BLaER1 (cell line): ENCODE results near the gene MGAT5.

Experiments
- H3K27ac ChIP-seq: shearing (Covaris generic); formaldehyde crosslinking; 2 replicates; pipeline ENCODE4 v1.8.1; 2022
- H3K27me3 ChIP-seq: shearing (Covaris generic); formaldehyde crosslinking; 2 replicates; pipeline ENCODE4 v1.8.1; 2022
- H3K36me3 ChIP-seq: shearing (Covaris generic); formaldehyde crosslinking; 2 replicates; pipeline ENCODE4 v1.8.1; 2022
- H3K4me1 ChIP-seq: shearing (Covaris generic); formaldehyde crosslinking; 2 replicates; pipeline ENCODE4 v1.8.1; 2022
- H3K4me2 ChIP-seq: shearing (Covaris generic); formaldehyde crosslinking; 2 replicates; pipeline ENCODE4 v1.8.1; 2022
- H3K4me3 ChIP-seq: shearing (Covaris generic); formaldehyde crosslinking; 2 replicates; pipeline ENCODE4 v1.8.1; 2022
- H3K9ac ChIP-seq: shearing (Covaris generic); formaldehyde crosslinking; 2 replicates; pipeline ENCODE4 v1.8.1; 2022
- H3K9me3 ChIP-seq: shearing (Covaris generic); formaldehyde crosslinking; 2 replicates; pipeline ENCODE4 v1.8.1; 2022
- H4K20me1 ChIP-seq: shearing (Covaris generic); formaldehyde crosslinking; 2 replicates; pipeline ENCODE4 v1.8.1; 2022
- Cebpa-rat ChIP-seq: shearing (Covaris generic); IDR thresholded peaks from 2 replicates; pipeline ENCODE4 v1.8.1; 2022

Gene MGAT5

DNA sequence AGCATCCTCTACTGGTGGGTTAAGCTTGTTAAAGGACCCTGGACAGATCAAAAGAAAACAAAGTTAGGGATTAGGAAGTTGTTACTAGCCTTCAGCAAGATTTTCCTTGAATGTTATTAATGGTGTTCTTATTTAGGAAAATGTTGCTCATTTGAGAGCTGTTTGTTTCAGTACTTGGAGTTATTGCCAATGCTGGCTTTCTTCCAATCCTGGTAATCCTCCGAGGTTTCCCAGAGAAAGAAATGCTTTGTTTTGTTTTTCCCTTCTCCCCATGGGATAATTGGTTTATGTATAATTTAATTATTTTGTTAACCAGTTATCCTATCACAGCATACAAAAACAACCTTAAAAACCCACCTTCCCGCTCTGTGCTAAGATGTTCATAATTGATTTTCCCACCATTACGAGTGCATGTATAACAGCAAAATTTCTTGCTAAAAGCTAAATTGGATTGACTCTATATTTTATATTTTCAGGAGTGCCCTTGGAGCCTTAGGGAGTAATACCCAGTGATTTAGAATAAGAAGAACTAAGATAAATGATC lies 79.8 kb downstream of the MGAT5 start:
- Histone ChIP-seq H3K36me3 (peaks cover 79% of the 10 kb centered on the region), H3K4me1 (peaks cover 9% of the 10 kb centered on the region; the same call in 1 of the 2 replicates), H3K9ac (no peak overlapping the region), H3K27ac (no peak overlapping the region), H3K9me3 (peaks cover 31% of the 10 kb centered on the region), H3K4me3 (no peak overlapping the region), H4K20me1 (0 out of 2 replicates have a peak, but pooled peaks cover 5% of the 10 kb centered on the region), H3K4me2 (no peak overlapping the region), H3K27me3 (no peaks in the 10 kb centered on the region)
- no peak for TF ChIP-seq Cebpa-rat

DNA sequence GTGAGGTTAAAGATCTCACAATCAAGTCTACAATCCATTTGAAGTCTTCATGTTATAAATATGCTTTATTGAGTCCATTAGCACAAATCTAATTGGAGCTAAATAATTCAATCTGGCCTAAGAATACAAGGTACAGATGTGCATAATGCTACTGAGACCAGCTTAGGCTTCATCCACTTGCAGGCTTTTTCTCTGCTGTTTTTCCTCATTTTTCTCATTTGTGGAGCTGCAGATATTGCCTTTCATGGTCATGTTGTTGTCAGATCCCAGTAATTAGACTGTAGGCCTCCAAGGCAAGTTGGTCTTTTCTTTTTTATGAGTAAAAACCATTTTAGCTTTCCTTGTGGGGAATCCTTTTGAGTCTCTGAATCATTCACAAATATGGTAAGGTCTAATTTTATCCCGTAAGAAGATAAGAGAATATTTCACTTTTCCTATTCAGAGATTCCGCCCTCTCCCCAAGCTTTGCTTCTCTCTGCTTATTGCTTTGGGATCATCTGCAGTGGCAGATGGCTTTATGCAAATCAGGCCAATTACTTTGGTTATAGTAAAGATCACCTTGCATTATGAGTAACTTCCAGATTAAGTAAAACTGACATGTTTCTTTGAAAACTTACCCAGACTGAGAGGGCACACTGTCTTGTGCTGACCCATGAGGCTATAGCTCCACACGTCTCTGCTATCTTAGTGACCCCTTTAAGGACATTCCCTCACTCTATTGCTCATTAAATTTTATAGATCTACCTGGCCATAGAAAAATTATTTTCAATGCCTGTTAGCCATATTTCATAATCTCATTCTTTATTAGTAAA lies 80.9 kb downstream of the MGAT5 start:
- Histone ChIP-seq H3K27me3 (no peaks in the 10 kb centered on the region), H3K4me2 (no peak overlapping the region), H3K4me3 (no peak overlapping the region), H3K4me1 (peaks cover 9% of the 10 kb centered on the region; the same call in 1 of the 2 replicates), H3K9me3 (peaks cover 21% of the 10 kb centered on the region), H4K20me1 (0 out of 2 replicates have a peak, but pooled peaks cover 5% of the 10 kb centered on the region), H3K27ac (no peak overlapping the region), H3K36me3 (peaks cover 78% of the 10 kb centered on the region), H3K9ac (no peak overlapping the region)
- TF ChIP-seq Cebpa-rat, result no peak

DNA sequence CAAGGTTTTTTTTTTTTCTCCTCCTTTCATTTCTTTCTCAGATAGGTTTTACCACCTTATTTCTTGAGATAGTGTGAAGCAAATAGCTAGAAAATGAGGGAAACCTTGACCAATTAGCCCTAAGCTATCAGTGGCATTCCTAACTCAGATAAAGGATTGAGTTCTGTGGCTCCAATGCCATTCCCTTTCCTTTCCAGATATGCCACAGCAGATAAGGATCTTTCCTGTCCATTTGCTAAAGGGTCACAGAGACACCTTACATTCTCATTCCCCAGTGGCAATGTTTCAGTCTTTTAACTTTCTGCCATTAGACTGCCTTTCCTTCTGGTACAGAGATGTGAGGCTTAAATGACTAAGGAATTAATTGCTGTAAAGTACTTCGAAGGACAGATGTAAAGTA lies 81.7 kb downstream of the MGAT5 start:
- H3K4me3 ChIP-seq, result no peak overlapping the region
- no peak for TF ChIP-seq Cebpa-rat
- no peak overlapping the region for H3K4me2 ChIP-seq
- no peak overlapping the region for H3K9ac ChIP-seq
- no peaks in the 10 kb centered on the region for H3K27me3 ChIP-seq
- peaks cover 12% of the 10 kb centered on the region for H3K9me3 ChIP-seq
- no peak overlapping the region for H3K27ac ChIP-seq
- H4K20me1 ChIP-seq, result 0 out of 2 replicates have a peak, but pooled peaks cover 5% of the 10 kb centered on the region
- H3K36me3 ChIP-seq, result peaks cover 78% of the 10 kb centered on the region
- peaks cover 15% of the 10 kb centered on the region for H3K4me1 ChIP-seq

- peaks cover 78% of the 10 kb centered on the region for H3K36me3 ChIP-seq
- TF ChIP-seq Cebpa-rat, result no peak
- H3K4me2 ChIP-seq, result no peak overlapping the region
Observed at GRCh38 chr2:134336352-134336751, 82.5 kb downstream of the MGAT5 start.

DNA sequence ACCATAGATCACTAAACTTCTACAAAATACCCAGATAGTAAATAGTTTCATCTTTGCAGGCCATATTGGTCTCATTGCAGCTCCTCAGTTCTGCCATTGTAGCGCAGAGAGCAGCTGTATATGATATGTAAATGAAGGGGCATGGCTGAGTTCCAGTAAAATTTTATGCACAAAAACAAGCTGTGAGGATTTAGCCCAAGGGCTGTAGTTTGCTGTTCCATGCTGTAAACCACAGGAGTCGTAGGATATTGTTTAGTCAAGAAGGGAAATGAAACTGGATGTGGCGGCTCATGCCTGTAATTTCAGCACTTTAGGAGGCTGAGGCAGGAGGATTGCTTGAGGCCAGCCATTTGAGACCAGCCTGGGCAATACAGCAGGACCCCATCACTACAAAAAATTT lies 83.0 kb downstream of the MGAT5 start:
- Histone ChIP-seq H3K36me3 (peaks cover 79% of the 10 kb centered on the region), H3K9ac (no peak overlapping the region), H3K27ac (no peak overlapping the region), H3K9me3 (no peaks in the 10 kb centered on the region), H3K27me3 (no peaks in the 10 kb centered on the region), H4K20me1 (0 out of 2 replicates have a peak, but pooled peaks cover 5% of the 10 kb centered on the region), H3K4me1 (peaks cover 25% of the 10 kb centered on the region), H3K4me2 (no peak overlapping the region), H3K4me3 (no peak overlapping the region)
- TF ChIP-seq Cebpa-rat, result no peak

More at GRCh38 chr2:134336352-134336751, 82.5 kb downstream of the MGAT5 start:
- Histone ChIP-seq H3K4me3 (no peak overlapping the region), H3K9me3 (peaks cover 5% of the 10 kb centered on the region), H3K4me1 (peaks cover 22% of the 10 kb centered on the region), H3K27ac (no peak overlapping the region), H4K20me1 (0 out of 2 replicates have a peak, but pooled peaks cover 5% of the 10 kb centered on the region), H3K9ac (no peak overlapping the region), H3K27me3 (no peaks in the 10 kb centered on the region)

DNA sequence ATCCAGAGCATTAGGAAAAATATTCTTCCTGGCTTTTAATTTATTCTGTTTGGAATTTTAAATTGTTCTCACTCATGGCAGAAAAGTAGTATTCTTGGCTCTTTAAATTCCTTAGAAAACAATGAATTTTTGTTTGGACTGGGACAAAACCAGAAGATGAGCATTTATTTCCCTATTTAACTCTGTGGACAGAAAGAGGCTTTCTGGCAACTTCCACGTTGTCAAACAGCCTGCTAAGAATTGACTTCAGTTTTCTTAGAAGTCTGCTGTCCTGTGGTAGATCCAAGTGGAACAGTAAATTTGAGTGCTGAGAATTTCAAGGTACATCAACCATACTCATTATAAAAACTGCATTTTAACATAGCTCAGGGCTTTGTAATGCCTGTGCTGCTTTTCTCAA lies 83.8 kb downstream of the MGAT5 start:
- no peak overlapping the region for H3K4me2 ChIP-seq
- 0 out of 2 replicates have a peak, but pooled peaks cover 5% of the 10 kb centered on the region for H4K20me1 ChIP-seq
- no peaks in the 10 kb centered on the region for H3K27me3 ChIP-seq
- H3K9ac ChIP-seq, result no peak overlapping the region
- no peak for TF ChIP-seq Cebpa-rat
- H3K4me3 ChIP-seq, result no peak overlapping the region
- H3K27ac ChIP-seq, result no peak overlapping the region
- H3K4me1 ChIP-seq, result peaks cover 25% of the 10 kb centered on the region
- peaks cover 3% of the 10 kb centered on the region; the same call in 1 of the 2 replicates for H3K9me3 ChIP-seq
- peaks cover 86% of the 10 kb centered on the region for H3K36me3 ChIP-seq

GRCh38 chr2:134338208-134338607 lies 84.3 kb downstream of the MGAT5 start:
- Histone ChIP-seq H3K27me3 (no peaks in the 10 kb centered on the region), H3K9ac (no peak overlapping the region), H3K4me2 (no peak overlapping the region), H3K27ac (no peak overlapping the region), H3K4me3 (no peak overlapping the region), H3K4me1 (peaks cover 25% of the 10 kb centered on the region), H3K9me3 (peaks cover 3% of the 10 kb centered on the region; the same call in 1 of the 2 replicates), H3K36me3 (peaks cover 92% of the 10 kb centered on the region), H4K20me1 (0 out of 2 replicates have a peak, but pooled peaks cover 5% of the 10 kb centered on the region)
- no peak for TF ChIP-seq Cebpa-rat

- Histone ChIP-seq H3K4me1 (peaks cover 24% of the 10 kb centered on the region), H3K4me2 (0 out of 2 replicates have a peak overlapping the region, but pooled peaks have one; percentile 3), H4K20me1 (0 out of 2 replicates have a peak, but pooled peaks cover 5% of the 10 kb centered on the region), H3K4me3 (no peak overlapping the region), H3K27ac (no peak overlapping the region), H3K36me3 (peaks cover 99% of the 10 kb centered on the region), H3K9me3 (peaks cover 3% of the 10 kb centered on the region; the same call in 1 of the 2 replicates), H3K9ac (no peak overlapping the region), H3K27me3 (no peaks in the 10 kb centered on the region)
- no peak for TF ChIP-seq Cebpa-rat
Observed at GRCh38 chr2:134341476-134341875, 87.6 kb downstream of the MGAT5 start.

DNA sequence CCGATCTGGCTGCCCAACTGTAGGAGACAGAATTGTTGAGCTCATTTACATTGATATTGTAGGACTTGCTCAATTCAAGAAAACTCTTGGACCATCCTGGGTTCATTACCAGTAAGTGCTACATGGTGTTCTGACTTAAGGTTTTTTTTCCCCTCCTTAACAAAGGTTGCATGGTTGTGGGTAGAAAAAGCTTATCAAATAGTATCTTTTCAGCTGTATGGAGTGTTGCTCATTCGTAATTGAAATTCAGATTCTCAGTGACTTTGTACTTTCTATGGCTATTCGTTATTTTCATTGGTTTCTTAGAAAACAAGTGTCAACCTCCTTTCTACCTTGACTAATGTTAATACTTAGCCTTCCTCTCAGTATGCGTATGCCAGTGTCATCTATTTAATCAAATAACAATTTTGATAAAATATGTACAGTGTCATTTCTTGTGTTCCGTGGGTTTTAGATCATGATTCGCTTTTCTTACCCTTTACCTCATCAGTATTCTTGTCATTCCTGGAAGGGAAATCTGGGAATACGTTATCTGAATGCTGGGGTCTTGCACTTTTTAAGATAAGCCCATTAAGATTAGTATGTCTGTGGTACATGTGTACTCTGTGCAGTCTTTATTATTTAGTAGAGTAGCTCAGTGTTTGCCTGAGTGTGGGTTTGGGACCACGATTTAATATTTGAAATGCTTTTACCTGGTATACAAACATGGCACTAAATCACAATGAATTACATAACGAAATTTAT lies 91.3 kb downstream of the MGAT5 start:
- no peak for TF ChIP-seq Cebpa-rat
- Histone ChIP-seq H3K27me3 (no peaks in the 10 kb centered on the region), H3K4me2 (no peak overlapping the region), H4K20me1 (no peaks in the 10 kb centered on the region), H3K4me3 (no peak overlapping the region), H3K9me3 (peaks cover 3% of the 10 kb centered on the region; the same call in 1 of the 2 replicates), H3K4me1 (peaks cover 20% of the 10 kb centered on the region), H3K27ac (no peak overlapping the region), H3K36me3 (peaks cover 99% of the 10 kb centered on the region), H3K9ac (no peak overlapping the region)
